Fibroblast of mammary gland (primary cell): ENCODE data around the gene LIN28A.
A peak's percentile ranks its signal among the peaks of the same experiment; 100 is the strongest.

Experiments used
- DNase-seq: peaks from one replicate; pipeline ENCODE4 v3.0.0-alpha.2; 2010; ENCODE audit warnings: low read depth
- H3K4me3 ChIP-seq: 2 replicates; pipeline ENCODE4 v1.5.1; 2011; ENCODE audit warnings: low read depth, mild to moderate bottlenecking, low read length, moderate library complexity; ENCODE audit not compliant: control insufficient read depth
- CTCF ChIP-seq: conservative IDR thresholded peaks from 2 replicates; pipeline ENCODE4 v1.5.1; 2011; ENCODE audit warnings: low read depth, low read length, inconsistent platforms; ENCODE audit not compliant: control insufficient read depth, insufficient read depth

LIN28A gene

GRCh38 chr1:26403656-26404055 is 7.0 kb upstream of the LIN28A start:
- TF ChIP-seq CTCF: no peak
- no peak overlapping the region for H3K4me3 ChIP-seq
- DNase-seq: no peak

GRCh38 chr1:26404641-26405040 is 6.0 kb upstream of the LIN28A start:
- no peak for TF ChIP-seq CTCF
- H3K4me3 ChIP-seq: no peak overlapping the region
- no peak for DNase-seq

GRCh38 chr1:26405281-26405915 is 5.2 kb upstream of the LIN28A start:
- H3K4me3 ChIP-seq: no peak overlapping the region
- TF ChIP-seq CTCF: no peak
- DNase-seq: no peak

- peak; percentile 66 for DNase-seq
These were observed 2.0 kb upstream of the LIN28A start for GRCh38 chr1:26408604-26409003.

GRCh38 chr1:26409191-26409807 is 1.3 kb upstream of the LIN28A start:
- TF ChIP-seq CTCF: no peak
- no peak for DNase-seq
- no peak overlapping the region for H3K4me3 ChIP-seq

More at GRCh38 chr1:26408604-26409003, 2.0 kb upstream of the LIN28A start:
- H3K4me3 ChIP-seq: no peak overlapping the region
- TF ChIP-seq CTCF: no peak

- TF ChIP-seq CTCF: no peak
- no peak overlapping the region for H3K4me3 ChIP-seq
- no peak for DNase-seq
These were observed 1.0 kb downstream of the LIN28A start for GRCh38 chr1:26411624-26412074.
